ENCODE results near the gene CCDC106.

CCDC106 gene

GRCh38 chr19:55700813-55701212 lies 52.8 kb downstream of the CCDC106 start:
- DNase-seq, result no peak

DNA sequence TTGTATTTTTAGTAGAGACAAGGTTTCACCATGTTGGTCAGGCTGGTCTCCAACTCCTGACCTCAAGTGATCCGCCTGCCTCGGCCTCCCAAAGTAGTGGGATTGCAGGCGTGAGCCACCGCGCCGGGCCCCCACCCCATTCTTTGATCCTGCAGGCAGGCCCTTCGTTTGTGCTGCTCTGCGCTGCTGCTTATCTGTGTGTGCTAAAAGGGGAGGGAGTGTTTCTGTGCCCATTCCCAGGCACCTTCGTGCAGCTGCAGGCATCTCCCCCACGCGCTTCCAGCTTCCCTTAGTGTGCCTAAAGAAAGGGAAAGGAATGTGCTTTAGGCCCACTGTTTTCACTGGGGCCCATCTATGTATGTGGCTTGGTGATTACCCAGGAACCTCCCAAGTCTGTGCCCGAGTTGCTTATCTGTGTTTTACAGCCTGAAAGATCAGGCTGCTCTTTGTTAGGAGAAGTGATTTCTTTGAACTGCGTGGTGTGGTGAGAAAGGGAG lies 54.2 kb downstream of the CCDC106 start:
- no peak for DNase-seq
